H1 (cell line): ENCODE data around the gene DOK6. TPM values are rescaled to one million over a fixed set of nuclear protein-coding genes. Genes with fewer than 3 reads are reported as not detected.

Experiments
- CTCF ChIA-PET: fragments of 300-600 bp; sonication (Branson Sonifier 250); formaldehyde crosslinking; loops from one replicate; lab custom pipeline; 2021; ENCODE audit not compliant: partially characterized antibody; lab: Charles Lee
- POLR2A ChIA-PET: fragments of 300-600 bp; sonication (Branson Sonifier 250); formaldehyde crosslinking; loops from one replicate; lab custom pipeline; 2021; ENCODE audit warnings: inconsistent platforms; ENCODE audit not compliant: partially characterized antibody; lab: Charles Lee
- DNase-seq, 2 experiments: peaks; one replicate each; pipeline versions ENCODE4 v3.0.0 to v3.0.0-alpha.2; 2010 to 2022; ENCODE audit warnings: low spot score in 2 of 2, low read depth in 1 of 2, mixed read lengths in 1 of 2
- FAIRE-seq: peaks from 2 replicates; lab custom pipeline; 2011; peaks lifted over from hg19 to GRCh38; lab: Jason Lieb, UNC
- H2AFZ ChIP-seq: 2 replicates; pipeline ENCODE4 v1.8.1; 2012; ENCODE audit warnings: low read length, inconsistent platforms
- H2AK5ac ChIP-seq: 2 replicates; pipeline ENCODE4 v1.6.1; 2013; ENCODE audit warnings: low read depth, low read length
- H2BK120ac ChIP-seq: replicated peaks from 2 replicates; pipeline ENCODE3; 2013; ENCODE audit warnings: low read depth, low read length, inconsistent platforms
- H2BK12ac ChIP-seq: 2 replicates; pipeline ENCODE4 v1.6.1; 2013; ENCODE audit warnings: low read depth, low read length
- H2BK15ac ChIP-seq: 2 replicates; pipeline ENCODE4 v1.6.1; 2013; ENCODE audit warnings: low read length
- H2BK20ac ChIP-seq: 2 replicates; pipeline ENCODE4 v1.6.1; 2013; ENCODE audit warnings: low read length
- H2BK5ac ChIP-seq: 2 replicates; pipeline ENCODE4 v1.6.1; 2013; ENCODE audit warnings: low read depth, low read length
- H3K14ac ChIP-seq: 2 replicates; pipeline ENCODE4 v1.6.1; 2013; ENCODE audit warnings: inconsistent platforms; ENCODE audit not compliant: insufficient read length
- H3K18ac ChIP-seq: 2 replicates; pipeline ENCODE4 v1.6.1; 2013; ENCODE audit warnings: low read length; ENCODE audit errors: extremely low read depth
- H3K23ac ChIP-seq: 2 replicates; pipeline ENCODE4 v1.6.1; 2013; ENCODE audit warnings: inconsistent platforms; ENCODE audit not compliant: insufficient read length
- H3K23me2 ChIP-seq: 2 replicates; pipeline ENCODE4 v1.6.1; 2013; ENCODE audit warnings: low read depth, low read length
- H3K27ac ChIP-seq: 2 replicates; pipeline ENCODE4 v1.6.1; 2011; ENCODE audit warnings: low read depth, low read length, inconsistent platforms
- H3K27me3 ChIP-seq, 4 experiments: replicated peaks in 1 of 4; 1 replicate in 1 of 4; 2 replicates in 3 of 4; pipeline versions ENCODE4 v1.6.1 to v1.8.1; 2011 to 2013; ENCODE audit warnings: low read length in 3 of 4, mild to moderate bottlenecking in 3 of 4, inconsistent platforms in 2 of 4, mixed read lengths in 2 of 4, moderate library complexity in 1 of 4; ENCODE audit not compliant: control insufficient read depth in 3 of 4, insufficient read depth in 3 of 4; ENCODE audit errors: extremely low read depth in 1 of 4
- H3K36me3 ChIP-seq, 4 experiments: 2 replicates each; pipeline versions ENCODE4 v1.6.1 to v1.8.1; 2011 to 2013; ENCODE audit warnings: mild to moderate bottlenecking in 4 of 4, low read length in 3 of 4, moderate library complexity in 2 of 4, control low read depth in 1 of 4, inconsistent platforms in 1 of 4; ENCODE audit not compliant: insufficient read depth in 4 of 4, control insufficient read depth in 2 of 4
- H3K4ac ChIP-seq: replicated peaks from 2 replicates; pipeline ENCODE3; 2013; ENCODE audit warnings: low read length, low read depth, mixed read lengths, inconsistent platforms; ENCODE audit not compliant: insufficient read length
- H3K4me1 ChIP-seq, 4 experiments: replicated peaks in 1 of 4; 1 replicate in 1 of 4; 2 replicates in 3 of 4; pipeline versions ENCODE4 v1.6.1 to v1.8.1; 2011 to 2013; ENCODE audit warnings: low read length in 3 of 4, inconsistent platforms in 2 of 4, mixed read lengths in 1 of 4; ENCODE audit not compliant: insufficient read depth in 4 of 4, control insufficient read depth in 3 of 4
- H3K4me2 ChIP-seq, 2 experiments: 2 replicates each; pipeline versions ENCODE4 v1.6.1 to v1.8.1; 2011 to 2013; ENCODE audit warnings: low read depth in 2 of 2, low read length in 2 of 2, control low read depth in 1 of 2, inconsistent platforms in 1 of 2, mild to moderate bottlenecking in 1 of 2; ENCODE audit not compliant: insufficient read depth in 1 of 2
- H3K4me3 ChIP-seq, 4 experiments: fragments of 200-600, 300-600 bp in 1 of 4; sonication (generic), shearing (Covaris generic), sonication (Bioruptor Twin) in 1 of 4; 2 replicates each; pipeline versions ENCODE4 v1.5.1 to v1.8.1; 2011 to 2016; ENCODE audit warnings: low read length in 4 of 4, low read depth in 3 of 4, control low read depth in 2 of 4, inconsistent platforms in 2 of 4, mild to moderate bottlenecking in 2 of 4, mixed read lengths in 1 of 4, moderate library complexity in 1 of 4; ENCODE audit not compliant: insufficient read depth in 2 of 4; ENCODE audit errors: extremely low read depth in 1 of 4
- H3K56ac ChIP-seq: replicated peaks from 2 replicates; pipeline ENCODE3; 2013; ENCODE audit warnings: low read depth, mild to moderate bottlenecking, mixed read lengths, low read length, inconsistent platforms; ENCODE audit not compliant: insufficient read length
- H3K79me1 ChIP-seq: 2 replicates; pipeline ENCODE4 v1.6.1; 2013; ENCODE audit warnings: low read depth, low read length, control low read depth
- H3K79me2 ChIP-seq, 2 experiments: 2 replicates each; pipeline versions ENCODE4 v1.6.1 to v1.8.1; 2012 to 2013; ENCODE audit warnings: low read length in 2 of 2, mild to moderate bottlenecking in 2 of 2, inconsistent platforms in 1 of 2; ENCODE audit not compliant: insufficient read depth in 2 of 2, control insufficient read depth in 1 of 2
- H3K9ac ChIP-seq, 4 experiments: replicated peaks in 1 of 4; 1 replicate in 1 of 4; 2 replicates in 3 of 4; pipeline versions ENCODE4 v1.6.1 to v1.8.1; 2011 to 2013; ENCODE audit warnings: low read depth in 3 of 4, low read length in 3 of 4, control low read depth in 2 of 4, mild to moderate bottlenecking in 2 of 4, moderate library complexity in 2 of 4, inconsistent platforms in 1 of 4; ENCODE audit errors: extremely low read depth in 1 of 4
- H3K9me3 ChIP-seq, 2 experiments: 2 replicates each; pipeline versions ENCODE4 v1.6.1 to v1.8.1; 2012 to 2013; ENCODE audit warnings: mild to moderate bottlenecking in 2 of 2, moderate library complexity in 2 of 2, control low read depth in 1 of 2, inconsistent platforms in 1 of 2, low read depth in 1 of 2, low read length in 1 of 2, mixed read lengths in 1 of 2; ENCODE audit not compliant: insufficient read depth in 2 of 2
- H4K20me1 ChIP-seq, 2 experiments: replicated peaks in 1 of 2; 2 replicates each; pipeline versions ENCODE3 to v1.8.1; 2011 to 2013; ENCODE audit warnings: inconsistent platforms in 2 of 2, low read length in 2 of 2, mild to moderate bottlenecking in 1 of 2; ENCODE audit not compliant: insufficient read depth in 2 of 2, control insufficient read depth in 1 of 2
- H4K5ac ChIP-seq: 2 replicates; pipeline ENCODE4 v1.6.1; 2013; ENCODE audit warnings: low read length, low read depth, mixed read lengths, inconsistent platforms; ENCODE audit not compliant: insufficient read length
- H4K8ac ChIP-seq: 2 replicates; pipeline ENCODE4 v1.8.0; 2013; ENCODE audit warnings: mild to moderate bottlenecking, moderate library complexity, low read length, inconsistent platforms; ENCODE audit not compliant: insufficient read depth; ENCODE audit errors: extremely low read depth
- H4K91ac ChIP-seq: replicated peaks from 2 replicates; pipeline ENCODE3; 2013; ENCODE audit warnings: low read length, mixed read lengths, inconsistent platforms; ENCODE audit not compliant: insufficient read length
- BCL11A ChIP-seq, 2 experiments: IDR thresholded peaks; one replicate each; pipeline ENCODE4 v1.6.1; 2011; ENCODE audit warnings: low read depth in 2 of 2, low read length in 2 of 2, mild to moderate bottlenecking in 2 of 2
- CTBP2 ChIP-seq: IDR thresholded peaks from 2 replicates; pipeline ENCODE4 v1.7.0; 2011; ENCODE audit warnings: borderline replicate concordance, mild to moderate bottlenecking, moderate library complexity, mixed read lengths, low read length; ENCODE audit not compliant: insufficient read depth, insufficient read length
- HDAC2 ChIP-seq, 2 experiments: fragments of 300-600 bp in 1 of 2; sonication (generic) in 1 of 2; IDR thresholded peaks; 2 replicates each; pipeline ENCODE4 v1.6.1; 2011 to 2012; ENCODE audit warnings: low read depth in 2 of 2, low read length in 2 of 2, mild to moderate bottlenecking in 2 of 2, moderate library complexity in 2 of 2, borderline replicate concordance in 1 of 2, inconsistent platforms in 1 of 2
- KDM4A ChIP-seq: IDR thresholded peaks from one replicate; pipeline ENCODE4 v1.7.1; 2012; ENCODE audit warnings: low read depth, mild to moderate bottlenecking, moderate library complexity, low read length, inconsistent platforms; ENCODE audit not compliant: severe bottlenecking
- RBBP5 ChIP-seq: IDR thresholded peaks from 2 replicates; pipeline ENCODE4 v1.7.1; 2012; ENCODE audit warnings: low read depth, mild to moderate bottlenecking, inconsistent platforms, low read length, moderate library complexity, borderline replicate concordance
- WGBS, 2 experiments: shearing (Covaris generic) in 1 of 2; methylation state at CpG; one replicate each; pipeline versions ENCODE4 v1.1.6 to v1.1.7; 2013 to 2015; ENCODE audit warnings: low lambda C conversion rate in 2 of 2, mixed read lengths in 2 of 2, inconsistent platforms in 1 of 2, low coverage in 1 of 2, missing lambda C conversion rate in 1 of 2; ENCODE audit not compliant: insufficient replicate concordance in 2 of 2, insufficient coverage in 1 of 2, insufficient read length in 1 of 2; ENCODE audit errors: extremely low coverage in 1 of 2, missing lambda C conversion rate in 1 of 2; 5-methylcytosine and 5-hydroxymethylcytosine counted together
- polyA plus RNA-seq, 7 experiments: library from polyadenylated mRNA; depleted of rRNA in 3 of 7; stranded (reverse) in 5 of 7; unstranded in 2 of 7; fragments of >200 nt in 5 of 7; fragments of 200-250 nt in 2 of 7; gene quantifications; 1 replicate in 5 of 7; 2 replicates in 1 of 7; 4 replicates in 1 of 7; pipeline versions ENCODE4 v1.2.1 to v1.2.3, GENCODE V29; 2011 to 2013; ENCODE audit warnings: missing spikeins in 2 of 7, mixed read lengths in 2 of 7
- total RNA-seq: library from RNA; stranded (reverse); fragmentation: NEBNext Ultra II Directional; extraction: Animal tissue kit (Norgen Biotek cat#: 25700); gene quantifications from 2 replicates; pipeline ENCODE4 v1.2.1, GENCODE V29; 2021
- TF ChIP-seq, protein P1 (sequence below): IDR thresholded peaks from 2 replicates; pipeline ENCODE4 v1.6.1; 2012; ENCODE audit warnings: low read length, inconsistent platforms

The DOK6 gene
- total and polyA plus RNA-seq, 2 of the 8 experiments (the other 6 are each of a cell fraction or from before 2014, with no cell fraction given) = 0.33 to 0.50 TPM

DNA sequence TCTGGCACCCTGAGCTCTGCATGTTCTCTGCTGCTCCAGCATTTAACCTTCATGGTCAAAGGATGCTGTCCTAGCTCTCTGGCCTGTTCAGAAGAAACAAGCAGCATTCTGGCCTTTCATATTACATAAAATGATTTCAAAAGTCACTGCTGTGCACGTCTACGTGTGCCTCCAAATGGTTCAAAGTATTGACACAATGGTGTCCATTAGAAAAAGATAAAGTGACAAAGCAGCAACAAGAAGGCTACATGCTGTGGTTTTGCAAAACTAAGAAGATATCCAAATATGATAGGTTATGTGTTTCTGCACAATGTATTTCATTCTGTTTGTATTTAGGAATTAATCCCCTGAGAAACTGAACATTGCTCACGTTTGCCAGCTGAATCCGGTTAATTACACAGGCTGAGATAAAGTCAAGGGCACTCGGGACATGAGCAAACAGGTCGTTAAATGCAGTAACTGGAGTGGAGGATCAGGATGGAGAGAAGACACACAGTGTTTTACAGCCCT is 258.5 kb downstream of the DOK6 start:
- Histone ChIP-seq H3K27ac (no peak overlapping the region), H3K27me3 (no peaks in the 10 kb centered on the region), H4K20me1 (no peaks in the 10 kb centered on the region), H2BK20ac (no peak overlapping the region), H2AK5ac (no peak overlapping the region), H3K79me2 (no peaks in the 10 kb centered on the region), H4K5ac (no peak overlapping the region), H3K4me3 (no peak overlapping the region), H3K79me1 (no peaks in the 10 kb centered on the region), H3K56ac (no peak overlapping the region), H4K91ac (no peak overlapping the region), H3K23ac (no peak overlapping the region), H2BK5ac (no peak overlapping the region), H3K4me2 (no peak overlapping the region), H3K36me3 (no peaks in the 10 kb centered on the region), H3K23me2 (no peaks in the 10 kb centered on the region), H3K18ac (no peak overlapping the region), H4K8ac (no peak overlapping the region), H3K4ac (no peak overlapping the region), H3K4me1 (0 out of 7 replicates have a peak, but pooled peaks cover 0 to 2% (median 0%) of the 10 kb centered on the region in 4 experiments), H3K9ac (no peak overlapping the region)
- DNase-seq = no peak
- WGBS, 2 experiments = 91% methylated on average over 6 of the region's 6 CpGs; no CpG with 5 or more reads in 1 of the 2 experiments
- CTCF ChIA-PET = interaction anchor here (1.2 kb wide), 1 partner anchor 20 kb away, joined by 3 read pairs; no protein-coding TSS in a partner anchor
- no peak for TF ChIP-seq RBBP5
- TF ChIP-seq HDAC2 (IDR thresholded peaks at IDR 0.05; ENCODE audit: borderline replicate concordance in 1 of 2, low read depth in 2 of 2, low read length in 2 of 2) = no peak
- no peak for TF ChIP-seq CTBP2
- TF ChIP-seq BCL11A (IDR thresholded peaks at IDR 0.05; ENCODE audit: low read depth in 2 of 2, low read length in 2 of 2) = no peak
- TF ChIP-seq, protein P1, sequence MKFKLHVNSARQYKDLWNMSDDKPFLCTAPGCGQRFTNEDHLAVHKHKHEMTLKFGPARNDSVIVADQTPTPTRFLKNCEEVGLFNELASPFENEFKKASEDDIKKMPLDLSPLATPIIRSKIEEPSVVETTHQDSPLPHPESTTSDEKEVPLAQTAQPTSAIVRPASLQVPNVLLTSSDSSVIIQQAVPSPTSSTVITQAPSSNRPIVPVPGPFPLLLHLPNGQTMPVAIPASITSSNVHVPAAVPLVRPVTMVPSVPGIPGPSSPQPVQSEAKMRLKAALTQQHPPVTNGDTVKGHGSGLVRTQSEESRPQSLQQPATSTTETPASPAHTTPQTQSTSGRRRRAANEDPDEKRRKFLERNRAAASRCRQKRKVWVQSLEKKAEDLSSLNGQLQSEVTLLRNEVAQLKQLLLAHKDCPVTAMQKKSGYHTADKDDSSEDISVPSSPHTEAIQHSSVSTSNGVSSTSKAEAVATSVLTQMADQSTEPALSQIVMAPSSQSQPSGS = no peak
- TF ChIP-seq KDM4A = no peak
- TF ChIP-seq, all 59 proteins: peak for 0
- Histone ChIP-seq H2AFZ (no peak overlapping the region), H3K14ac (no peak overlapping the region), H2BK120ac (no peak overlapping the region), H3K9me3 (no peaks in the 10 kb centered on the region), H2BK15ac (no peak overlapping the region), H2BK12ac (no peak overlapping the region)
- POLR2A ChIA-PET = no interaction called here
- FAIRE-seq = no peak
